Muscle layer of duodenum (tissue), 2 donors: ENCODE data around the gene INPP4B.
A peak's percentile ranks its signal among the peaks of the same experiment; 100 is the strongest.

Experiments used
- H3K27ac ChIP-seq: one replicate; pipeline ENCODE4 v1.7.0; 2013; ENCODE audit warnings: mild to moderate bottlenecking, low read length
- H3K27me3 ChIP-seq: one replicate; pipeline ENCODE4 v1.7.0; 2013; ENCODE audit warnings: low read depth, mild to moderate bottlenecking, control low read depth, low read length
- H3K36me3 ChIP-seq, 2 donors: one replicate each; pipeline ENCODE4 v1.7.0; 2013; ENCODE audit warnings: low read length in 2 of 2, control low read depth in 1 of 2, mild to moderate bottlenecking in 1 of 2; ENCODE audit not compliant: insufficient read depth in 2 of 2, control insufficient read depth in 1 of 2
- H3K4me1 ChIP-seq, 2 donors: one replicate each; pipeline ENCODE4 v1.7.0; 2013; ENCODE audit warnings: low read length in 2 of 2, mild to moderate bottlenecking in 2 of 2, control low read depth in 1 of 2, moderate library complexity in 1 of 2; ENCODE audit not compliant: insufficient read depth in 2 of 2, control insufficient read depth in 1 of 2
- H3K4me3 ChIP-seq, 2 donors: one replicate each; pipeline ENCODE4 v1.7.0; 2013; ENCODE audit warnings: low read length in 2 of 2, low read depth in 1 of 2, mild to moderate bottlenecking in 1 of 2
- H3K9me3 ChIP-seq, 2 donors: one replicate each; pipeline ENCODE4 v1.7.0; 2013; ENCODE audit warnings: low read length in 2 of 2, control low read depth in 1 of 2, mild to moderate bottlenecking in 1 of 2; ENCODE audit not compliant: control insufficient read depth in 1 of 2
- donor health status: healthy.

Gene INPP4B

DNA sequence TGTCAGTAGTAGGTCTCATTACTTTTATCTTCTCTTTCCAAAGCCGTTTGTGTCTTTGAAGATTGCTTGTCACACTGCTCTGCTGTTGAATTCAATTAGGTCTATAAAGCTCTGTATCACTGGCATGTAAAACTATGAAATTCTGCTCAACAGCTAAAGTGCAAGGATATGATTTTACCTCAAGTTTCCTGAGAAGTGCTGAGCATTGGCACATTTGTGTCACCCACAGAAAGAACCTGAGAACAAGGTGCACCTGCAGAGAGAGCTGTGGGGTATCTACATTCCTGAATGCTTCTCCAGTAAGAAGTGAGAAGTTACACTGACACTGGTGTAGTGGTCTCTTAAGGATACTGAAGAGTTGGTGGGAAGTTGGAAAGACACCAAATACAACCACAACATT, 274.0 kb downstream of the INPP4B start:
- no peaks in the 10 kb centered on the region for H3K9me3 ChIP-seq
- H3K27ac ChIP-seq, result no peak overlapping the region
- no peaks in the 10 kb centered on the region for H3K36me3 ChIP-seq
- no peak overlapping the region for H3K4me3 ChIP-seq
- H3K4me1 ChIP-seq, result peaks cover 0 to 4% of the 10 kb centered on the region in 2 donors
- no peaks in the 10 kb centered on the region for H3K27me3 ChIP-seq

DNA sequence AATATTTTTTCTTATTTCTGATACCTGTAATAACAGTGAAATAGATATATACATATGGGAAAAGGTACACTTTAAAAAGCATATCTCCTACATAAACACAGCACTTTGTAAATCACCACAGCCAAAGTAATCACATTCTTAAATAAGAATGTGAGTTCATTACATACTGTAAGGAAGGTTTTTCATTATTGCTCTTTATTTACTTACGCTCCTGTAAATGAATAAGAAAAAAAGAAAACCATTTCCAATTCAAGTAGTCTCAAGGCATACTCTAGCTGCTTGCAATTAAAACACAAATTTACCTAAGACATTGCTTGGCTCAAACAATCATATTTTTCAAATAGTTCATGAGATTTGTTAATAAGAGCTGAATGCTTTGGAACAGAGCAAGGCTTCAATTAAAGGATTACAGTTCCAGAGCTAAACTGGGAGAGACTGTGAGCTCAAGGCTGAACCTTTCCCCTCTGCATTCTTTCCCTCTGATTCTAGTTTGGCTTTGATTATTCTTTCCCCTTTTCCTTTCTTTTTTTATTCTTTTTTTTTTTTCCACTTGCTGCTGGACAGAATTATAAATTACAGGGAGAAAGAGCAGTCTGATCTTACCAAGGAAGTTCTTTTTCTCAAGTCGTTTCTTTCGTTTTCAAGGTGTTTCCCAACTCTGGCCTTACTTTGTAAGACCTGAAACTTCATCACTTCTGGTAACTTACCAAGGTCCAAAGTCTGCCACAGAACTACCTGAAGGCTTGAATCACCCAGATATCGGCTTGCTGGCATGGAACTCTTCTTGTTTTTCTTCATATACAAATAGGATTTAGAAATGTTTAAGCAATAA, 278.3 kb downstream of the INPP4B start:
- peaks cover 4 to 6% of the 10 kb centered on the region in 2 donors for H3K4me1 ChIP-seq
- H3K27me3 ChIP-seq, result no peaks in the 10 kb centered on the region
- H3K9me3 ChIP-seq, result no peaks in the 10 kb centered on the region
- peak overlapping the region; percentile 51 for H3K27ac ChIP-seq
- peak overlapping the region; percentile 0 to 30 for H3K4me3 ChIP-seq
- no peaks in the 10 kb centered on the region for H3K36me3 ChIP-seq

DNA sequence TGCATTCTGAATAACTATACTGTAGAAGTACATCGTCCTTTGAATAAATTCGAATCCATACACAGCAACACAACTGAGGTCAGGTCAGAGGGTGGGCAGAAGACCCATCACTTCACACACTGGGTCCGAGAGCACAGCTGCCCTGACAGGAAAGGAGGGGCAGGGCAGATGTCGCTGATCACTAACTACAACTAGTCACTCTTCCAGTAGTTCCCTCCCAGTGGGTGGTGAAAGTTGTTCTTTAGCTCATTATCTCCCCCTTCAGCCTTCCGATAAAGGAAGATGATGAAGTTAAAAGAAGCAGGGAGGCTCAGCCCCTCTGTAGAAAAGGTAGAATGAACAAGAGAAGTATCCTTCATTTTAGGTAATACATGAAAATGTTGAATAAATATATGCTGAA, 278.9 kb downstream of the INPP4B start:
- H3K4me3 ChIP-seq, result peak overlapping the region in 1 of 2 donors; percentile 51
- peak overlapping the region; percentile 51 for H3K27ac ChIP-seq
- H3K36me3 ChIP-seq, result no peaks in the 10 kb centered on the region
- no peaks in the 10 kb centered on the region for H3K9me3 ChIP-seq
- H3K4me1 ChIP-seq, result peaks cover 4 to 6% of the 10 kb centered on the region in 2 donors
- no peaks in the 10 kb centered on the region for H3K27me3 ChIP-seq

DNA sequence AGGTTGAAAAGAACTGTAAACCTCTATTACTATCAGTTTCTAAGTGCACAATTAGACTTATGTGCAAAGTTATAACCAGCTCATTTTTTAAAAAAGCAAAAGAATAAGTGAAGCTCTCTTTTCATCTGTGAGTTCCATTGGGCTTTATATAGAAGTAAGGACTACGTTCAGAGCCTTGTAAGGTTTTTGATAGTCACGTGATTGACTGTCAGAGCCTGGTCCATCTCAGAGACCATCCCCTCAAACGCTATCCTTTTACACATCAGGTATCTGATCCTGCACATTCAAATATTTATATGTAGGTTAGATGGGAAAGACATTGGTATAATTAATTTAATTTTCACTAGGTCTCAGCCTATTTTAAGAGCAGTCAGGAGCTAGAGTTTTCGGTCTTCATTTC, 279.3 kb downstream of the INPP4B start:
- Histone ChIP-seq H3K4me3 (peak overlapping the region in 1 of 2 donors; percentile 51), H3K27me3 (no peaks in the 10 kb centered on the region), H3K27ac (peak overlapping the region; percentile 51)

DNA sequence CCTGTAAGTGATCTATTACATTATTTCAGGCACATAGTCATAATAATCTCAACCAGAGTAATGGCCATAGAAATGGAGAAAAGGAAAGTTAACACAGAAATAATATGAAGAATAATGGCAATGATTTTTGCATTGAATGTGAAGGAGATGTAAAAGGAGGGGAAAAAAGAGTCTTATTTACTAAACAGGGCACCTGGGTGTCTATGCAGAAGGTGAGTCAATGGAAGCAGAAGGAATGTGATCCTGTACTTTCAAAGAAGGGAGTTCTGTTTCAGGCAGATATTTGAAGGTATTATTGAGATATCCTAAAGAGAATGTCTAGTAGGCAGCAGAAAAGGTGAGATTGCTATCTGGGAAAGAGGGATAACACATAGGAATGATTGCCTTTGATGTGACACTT, 279.9 kb downstream of the INPP4B start:
- peak overlapping the region in 1 of 2 donors; percentile 38 for H3K4me3 ChIP-seq
- H3K27ac ChIP-seq, result peak overlapping the region; percentile 51
- no peaks in the 10 kb centered on the region for H3K9me3 ChIP-seq
- no peaks in the 10 kb centered on the region for H3K27me3 ChIP-seq
- peaks cover 4 to 6% of the 10 kb centered on the region in 2 donors for H3K4me1 ChIP-seq
- no peaks in the 10 kb centered on the region for H3K36me3 ChIP-seq

More for the DNA sequence above, 279.3 kb downstream of the INPP4B start:
- H3K9me3 ChIP-seq, result no peaks in the 10 kb centered on the region
- H3K36me3 ChIP-seq, result no peaks in the 10 kb centered on the region
- peaks cover 4 to 6% of the 10 kb centered on the region in 2 donors for H3K4me1 ChIP-seq

DNA sequence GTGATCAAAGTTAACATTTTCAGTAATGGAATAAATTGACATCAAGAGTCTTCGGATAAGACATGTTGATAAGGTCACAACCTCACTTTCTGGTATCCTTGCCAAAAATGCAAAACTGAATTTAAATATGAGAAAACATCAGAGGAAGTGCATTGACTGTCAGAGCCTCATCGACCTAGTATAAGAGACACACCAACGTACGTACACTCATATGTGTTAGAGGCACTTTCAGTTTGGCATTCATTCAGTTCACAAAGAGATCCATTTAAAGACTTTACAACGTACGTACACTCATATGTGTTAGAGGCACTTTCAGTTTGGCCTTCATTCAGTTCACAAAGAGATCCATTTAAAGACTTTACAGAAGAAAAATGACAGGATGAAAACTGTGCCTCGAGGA, 280.3 kb downstream of the INPP4B start:
- Histone ChIP-seq H3K27ac (peak overlapping the region; percentile 51), H3K9me3 (no peaks in the 10 kb centered on the region), H3K4me3 (peak overlapping the region in 1 of 2 donors; percentile 38), H3K27me3 (no peaks in the 10 kb centered on the region), H3K36me3 (no peaks in the 10 kb centered on the region), H3K4me1 (peaks cover 4 to 6% of the 10 kb centered on the region in 2 donors)

DNA sequence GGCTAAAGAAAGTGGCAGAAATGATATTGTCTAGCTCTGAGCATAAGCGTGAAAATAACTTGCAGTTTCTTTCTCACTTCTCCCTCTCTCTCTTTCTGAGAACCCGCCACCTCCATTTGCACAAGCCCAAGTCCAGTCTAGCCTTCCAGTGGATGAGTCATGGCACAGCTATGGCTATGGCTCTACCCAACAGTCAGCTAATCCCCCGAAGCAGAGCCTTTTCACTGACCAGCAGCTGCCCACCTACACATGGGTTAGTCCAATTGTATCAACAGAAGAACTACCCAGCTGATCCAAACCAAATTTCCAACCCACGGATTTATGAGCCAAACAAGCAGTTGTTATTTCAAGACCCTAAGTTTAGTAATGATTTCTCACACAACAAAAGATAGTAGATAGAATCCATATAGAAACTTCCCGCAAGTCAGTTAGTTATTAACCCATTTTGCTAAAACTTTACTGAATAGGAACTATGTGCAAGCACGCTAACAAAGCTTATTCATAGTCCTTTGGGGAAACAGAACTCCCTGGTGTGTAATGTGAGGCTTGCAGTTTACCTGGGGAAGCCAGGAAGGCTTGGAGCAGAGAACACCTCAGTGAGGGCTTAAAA, 282.3 kb downstream of the INPP4B start:
- Histone ChIP-seq H3K27me3 (no peaks in the 10 kb centered on the region), H3K36me3 (no peaks in the 10 kb centered on the region), H3K9me3 (no peaks in the 10 kb centered on the region), H3K27ac (no peak overlapping the region), H3K4me1 (peaks cover 4 to 6% of the 10 kb centered on the region in 2 donors), H3K4me3 (no peak overlapping the region)

DNA sequence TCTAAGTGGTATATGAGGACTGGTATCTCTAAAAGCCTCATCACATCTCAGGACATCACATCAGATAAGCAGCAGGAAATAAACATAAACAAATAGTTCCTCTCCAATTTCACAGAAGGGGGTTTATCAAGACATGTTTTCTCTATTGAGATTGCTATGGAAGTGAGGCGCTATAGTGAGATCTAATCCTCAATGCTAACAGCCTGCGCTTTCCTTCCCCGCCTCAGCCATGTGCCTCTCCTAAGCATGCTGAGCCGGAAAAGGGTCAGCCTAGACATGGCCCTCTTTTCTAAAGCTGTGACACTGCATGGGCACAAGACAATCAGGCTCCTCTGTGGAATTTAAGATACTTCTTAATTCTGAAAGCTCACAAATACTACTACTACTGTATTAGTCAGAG, 286.1 kb downstream of the INPP4B start:
- Histone ChIP-seq H3K4me1 (no peaks in the 10 kb centered on the region), H3K27me3 (no peaks in the 10 kb centered on the region), H3K4me3 (no peak overlapping the region), H3K36me3 (no peaks in the 10 kb centered on the region), H3K27ac (no peak overlapping the region), H3K9me3 (no peaks in the 10 kb centered on the region)

DNA sequence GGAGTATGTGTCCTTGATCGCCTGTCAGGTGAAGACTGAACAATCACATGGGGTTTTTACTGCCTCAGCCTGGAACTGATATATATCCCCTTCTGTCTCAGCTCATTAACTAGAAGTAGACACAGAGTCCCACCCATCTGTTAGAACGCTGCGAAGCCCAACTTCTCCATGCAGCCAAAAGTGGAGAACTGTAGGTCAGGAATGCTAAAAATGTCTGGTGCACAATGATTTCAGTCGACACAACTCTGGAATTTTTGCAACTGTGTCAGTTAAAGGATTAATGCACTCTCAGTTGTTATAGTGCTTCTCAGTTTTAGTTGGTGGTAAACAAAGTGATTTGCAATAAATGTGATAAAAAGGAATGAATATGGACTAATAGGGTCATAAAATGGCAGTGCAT, 287.2 kb downstream of the INPP4B start:
- H3K9me3 ChIP-seq, result no peaks in the 10 kb centered on the region
- no peak overlapping the region for H3K27ac ChIP-seq
- no peaks in the 10 kb centered on the region for H3K27me3 ChIP-seq
- no peak overlapping the region for H3K4me3 ChIP-seq
- H3K36me3 ChIP-seq, result no peaks in the 10 kb centered on the region
- no peaks in the 10 kb centered on the region for H3K4me1 ChIP-seq

DNA sequence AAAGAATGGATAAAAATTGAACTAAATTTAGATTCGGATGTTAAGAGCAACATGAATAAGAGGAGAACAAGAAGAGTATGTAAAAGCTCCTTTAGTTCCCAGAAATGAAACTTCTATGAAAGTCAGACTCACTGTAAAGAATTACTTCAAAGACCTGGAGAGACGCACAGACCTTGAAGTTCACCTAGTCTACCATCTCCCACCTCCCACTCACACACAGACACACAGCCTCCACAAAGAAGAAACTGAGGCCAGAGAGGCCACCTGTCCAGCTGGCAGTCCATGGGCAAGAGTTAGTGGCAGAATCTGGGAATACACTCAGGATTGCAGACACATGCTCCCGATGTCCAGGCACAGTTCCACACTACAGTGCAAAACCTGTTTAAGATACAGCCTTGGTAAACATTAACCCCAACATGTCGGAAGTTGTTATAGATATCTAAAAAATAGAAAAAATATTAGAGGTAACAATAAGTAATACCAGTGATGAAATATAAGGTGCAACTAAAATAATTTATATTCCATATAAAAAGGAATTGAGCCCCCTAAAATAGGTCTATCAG, 288.8 kb downstream of the INPP4B start:
- no peak overlapping the region for H3K27ac ChIP-seq
- no peaks in the 10 kb centered on the region for H3K4me1 ChIP-seq
- no peaks in the 10 kb centered on the region for H3K9me3 ChIP-seq
- no peaks in the 10 kb centered on the region for H3K27me3 ChIP-seq
- H3K4me3 ChIP-seq, result no peak overlapping the region
- H3K36me3 ChIP-seq, result no peaks in the 10 kb centered on the region

DNA sequence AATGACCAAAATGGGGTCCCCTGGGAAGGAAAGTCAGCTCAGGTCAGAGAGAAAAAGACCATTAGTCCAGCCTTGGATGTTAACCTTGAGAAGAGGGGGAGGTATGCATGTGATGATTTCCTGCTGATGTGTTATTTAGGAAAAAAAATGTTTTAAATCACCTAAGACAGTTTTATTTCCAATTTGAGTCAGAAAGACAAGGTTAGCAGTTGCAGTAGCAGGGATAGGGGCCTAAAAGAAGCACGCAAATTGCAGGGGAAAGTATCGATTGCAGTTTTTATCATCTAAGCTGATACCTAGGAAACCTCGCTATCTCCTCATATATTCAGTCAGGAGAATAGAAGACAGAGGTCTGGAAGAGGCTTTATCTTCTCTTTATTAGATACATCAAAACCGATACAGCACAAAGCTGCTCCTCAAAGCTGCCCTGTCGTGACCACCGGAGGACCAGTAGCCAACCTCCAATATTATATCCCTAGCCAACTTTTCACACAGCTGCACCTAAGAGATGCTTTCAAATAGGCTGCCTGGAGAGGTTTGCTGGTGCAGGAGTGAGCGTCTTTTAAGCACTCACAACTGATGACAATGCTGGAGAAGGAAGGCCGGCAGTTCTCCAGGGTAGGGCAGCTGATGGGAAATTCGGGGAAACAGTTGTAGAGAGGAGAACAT, 289.4 kb downstream of the INPP4B start:
- H3K27ac ChIP-seq, result no peak overlapping the region
- H3K27me3 ChIP-seq, result no peaks in the 10 kb centered on the region
- no peaks in the 10 kb centered on the region for H3K4me1 ChIP-seq
- H3K36me3 ChIP-seq, result no peaks in the 10 kb centered on the region
- H3K4me3 ChIP-seq, result no peak overlapping the region
- no peaks in the 10 kb centered on the region for H3K9me3 ChIP-seq
